CD8-positive, alpha-beta memory T cell (primary cell): ENCODE data around the gene CD44. TPM values are rescaled to one million over a fixed set of nuclear protein-coding genes. Genes with fewer than 3 reads are reported as not detected.

Experiments
- CTCF ChIA-PET: fragments of 350-600 bp; sonication (Branson Sonifier 250); formaldehyde crosslinking; loops from one replicate; lab custom pipeline; 2021; ENCODE audit warnings: antibody characterized with exemption; lab: Charles Lee
- POLR2A ChIA-PET: fragments of 350-600 bp; sonication (Branson Sonifier 250); formaldehyde crosslinking; loops from one replicate; lab custom pipeline; 2021; ENCODE audit warnings: antibody characterized with exemption; lab: Charles Lee
- DNase-seq, 5 donors: peaks; one replicate each; pipeline versions ENCODE4 v3.0.0 to v3.0.0-alpha.2; 2020 to 2022; ENCODE audit warnings: mixed read lengths in 1 of 5
- H3K27ac ChIP-seq: one replicate; pipeline ENCODE4 v1.7.0; 2013; ENCODE audit warnings: low read depth, mild to moderate bottlenecking, low read length, moderate library complexity
- H3K27me3 ChIP-seq: 2 replicates; pipeline ENCODE4 v1.7.0; 2013; ENCODE audit warnings: low read length, mild to moderate bottlenecking; ENCODE audit not compliant: insufficient read depth, poor library complexity, severe bottlenecking
- H3K36me3 ChIP-seq: 2 replicates; pipeline ENCODE4 v1.7.0; 2013; ENCODE audit warnings: mild to moderate bottlenecking, low read length, moderate library complexity; ENCODE audit not compliant: insufficient read depth
- H3K4me1 ChIP-seq: 2 replicates; pipeline ENCODE4 v1.7.0; 2013; ENCODE audit warnings: mild to moderate bottlenecking, low read length, moderate library complexity; ENCODE audit not compliant: insufficient read depth
- H3K4me3 ChIP-seq: 2 replicates; pipeline ENCODE4 v1.7.0; 2013; ENCODE audit warnings: mild to moderate bottlenecking, low read length
- H3K9me3 ChIP-seq: 2 replicates; pipeline ENCODE4 v1.7.0; 2013; ENCODE audit warnings: mild to moderate bottlenecking, low read length
- H3K27ac Mint-ChIP-seq, 8 donors: one replicate each; pipeline ENCODE4 v1.8.0; 2020 to 2021; ENCODE audit warnings: mixed read lengths in 8 of 8, mild to moderate bottlenecking in 6 of 8, inconsistent platforms in 3 of 8, moderate library complexity in 3 of 8
- H3K27me3 Mint-ChIP-seq, 2 donors: one replicate each; pipeline ENCODE4 v1.8.0; 2020 to 2021; ENCODE audit warnings: mixed read lengths in 2 of 2, mild to moderate bottlenecking in 1 of 2, moderate library complexity in 1 of 2
- H3K36me3 Mint-ChIP-seq, 3 donors: one replicate each; pipeline ENCODE4 v1.8.0; 2020 to 2021; ENCODE audit warnings: mixed read lengths in 3 of 3, inconsistent platforms in 1 of 3, mild to moderate bottlenecking in 1 of 3
- H3K4me1 Mint-ChIP-seq, 3 donors: one replicate each; pipeline ENCODE4 v1.8.0; 2020 to 2021; ENCODE audit warnings: mixed read lengths in 3 of 3, inconsistent platforms in 1 of 3, mild to moderate bottlenecking in 1 of 3
- H3K4me3 Mint-ChIP-seq, 7 donors: one replicate each; pipeline ENCODE4 v1.8.0; 2020 to 2021; ENCODE audit warnings: mixed read lengths in 7 of 7, mild to moderate bottlenecking in 6 of 7, moderate library complexity in 4 of 7, inconsistent platforms in 2 of 7
- H3K9me3 Mint-ChIP-seq, 5 donors: one replicate each; pipeline ENCODE4 v1.8.0; 2020 to 2022; ENCODE audit warnings: mixed read lengths in 5 of 5, mild to moderate bottlenecking in 3 of 5, moderate library complexity in 2 of 5, inconsistent platforms in 1 of 5
- polyA plus RNA-seq: library from polyadenylated mRNA; unstranded; fragments of 300-500 nt; fragmentation: Illumina TruSeq; gene quantifications from one replicate; pipeline ENCODE4 v1.2.3, GENCODE V29; 2021
- total RNA-seq, 2 experiments: library from RNA; stranded (reverse); gene quantifications; one replicate each; pipeline ENCODE4 v1.2.3, GENCODE V29; 2021

Gene CD44
- total and polyA plus RNA-seq, 3 experiments from 2014 or later = 338 to 534 (median 510) TPM

- H3K36me3 Mint-ChIP-seq = peaks cover 50 to 99% (median 76%) of the 10 kb centered on the region in 3 donors
- peak overlapping the region; percentile 30 to 92 (median 58) for H3K27ac Mint-ChIP-seq
- peaks cover 2 to 10% (median 3%) of the 10 kb centered on the region in 5 donors for H3K9me3 Mint-ChIP-seq
- Histone ChIP-seq H3K4me3 (no peak overlapping the region), H3K4me1 (peaks cover 5% of the 10 kb centered on the region), H3K36me3 (peaks cover 49% of the 10 kb centered on the region), H3K27ac (no peak overlapping the region), H3K9me3 (peaks cover 4% of the 10 kb centered on the region), H3K27me3 (no peaks in the 10 kb centered on the region)
- H3K4me3 Mint-ChIP-seq = no peak overlapping the region
- peaks cover 39 to 81% (median 69%) of the 10 kb centered on the region in 3 donors for H3K4me1 Mint-ChIP-seq
- POLR2A ChIA-PET = no interaction called here
- no peaks in the 10 kb centered on the region for H3K27me3 Mint-ChIP-seq
- CTCF ChIA-PET = no interaction called here
- DNase-seq = no peak
Measured at GRCh38 chr11:35207471-35208403, 68.8 kb downstream of the CD44 start.

- Histone ChIP-seq H3K4me1 (peaks cover 14% of the 10 kb centered on the region), H3K4me3 (no peak overlapping the region), H3K36me3 (peaks cover 49% of the 10 kb centered on the region), H3K9me3 (peaks cover 4% of the 10 kb centered on the region), H3K27ac (no peak overlapping the region), H3K27me3 (no peaks in the 10 kb centered on the region)
- Mint-ChIP-seq H3K27ac (peak overlapping the region in 6 of 8 donors; percentile 10 to 81 (median 66)), H3K27me3 (no peaks in the 10 kb centered on the region), H3K36me3 (peaks cover 50 to 98% (median 76%) of the 10 kb centered on the region in 3 donors), H3K9me3 (peaks cover 2 to 10% (median 3%) of the 10 kb centered on the region in 5 donors), H3K4me1 (peaks cover 41 to 82% (median 72%) of the 10 kb centered on the region in 3 donors), H3K4me3 (no peak overlapping the region)
- ChIA-PET POLR2A (no interaction called here), CTCF (no interaction called here)
- no peak for DNase-seq
Measured at GRCh38 chr11:35208795-35209194, 69.8 kb downstream of the CD44 start.

- Histone ChIP-seq H3K4me3 (no peak overlapping the region), H3K27me3 (no peaks in the 10 kb centered on the region), H3K4me1 (peaks cover 35% of the 10 kb centered on the region), H3K27ac (no peak overlapping the region), H3K36me3 (peaks cover 46% of the 10 kb centered on the region), H3K9me3 (peaks cover 4% of the 10 kb centered on the region)
- Mint-ChIP-seq H3K36me3 (peaks cover 45 to 97% (median 57%) of the 10 kb centered on the region in 3 donors), H3K4me3 (no peak overlapping the region), H3K27ac (peak overlapping the region in 4 of 8 donors; percentile 13 to 91 (median 72)), H3K9me3 (peaks cover 2 to 10% (median 3%) of the 10 kb centered on the region in 5 donors), H3K4me1 (peaks cover 52 to 84% (median 73%) of the 10 kb centered on the region in 3 donors), H3K27me3 (no peaks in the 10 kb centered on the region)
- ChIA-PET POLR2A (no interaction called here), CTCF (interaction anchor here (1.0 kb wide), 1 partner anchor 95 kb away, joined by 4 read pairs; no protein-coding TSS in a partner anchor)
- DNase-seq = no peak
Measured at GRCh38 chr11:35210876-35211546, 72.0 kb downstream of the CD44 start.

- no peak overlapping the region for H3K4me3 ChIP-seq
- peaks cover 45% of the 10 kb centered on the region for H3K4me1 ChIP-seq
- H3K27me3 Mint-ChIP-seq = no peaks in the 10 kb centered on the region
- H3K27me3 ChIP-seq = no peaks in the 10 kb centered on the region
- peaks cover 4% of the 10 kb centered on the region for H3K9me3 ChIP-seq
- DNase-seq = no peak
- peaks cover 60 to 91% (median 77%) of the 10 kb centered on the region in 3 donors for H3K4me1 Mint-ChIP-seq
- peaks cover 49 to 97% (median 56%) of the 10 kb centered on the region in 3 donors for H3K36me3 Mint-ChIP-seq
- no peak overlapping the region for H3K27ac ChIP-seq
- POLR2A ChIA-PET = no interaction called here
- H3K9me3 Mint-ChIP-seq = peaks cover 0 to 10% (median 2%) of the 10 kb centered on the region in 5 donors
- H3K27ac Mint-ChIP-seq = peak overlapping the region in 6 of 8 donors; percentile 5 to 81 (median 56)
- CTCF ChIA-PET = no interaction called here
- peaks cover 52% of the 10 kb centered on the region for H3K36me3 ChIP-seq
- no peak overlapping the region for H3K4me3 Mint-ChIP-seq
Measured at GRCh38 chr11:35211952-35212351, 73.0 kb downstream of the CD44 start.

GRCh38 chr11:35214226-35214770 lies 75.3 kb downstream of the CD44 start:
- no peak overlapping the region for H3K27ac ChIP-seq
- H3K4me1 Mint-ChIP-seq = peaks cover 63 to 87% (median 80%) of the 10 kb centered on the region in 3 donors
- H3K27me3 Mint-ChIP-seq = no peaks in the 10 kb centered on the region
- no peak overlapping the region for H3K4me3 ChIP-seq
- peaks cover 36 to 95% (median 44%) of the 10 kb centered on the region in 3 donors for H3K36me3 Mint-ChIP-seq
- H3K27me3 ChIP-seq = no peaks in the 10 kb centered on the region
- peaks cover 4% of the 10 kb centered on the region for H3K9me3 ChIP-seq
- peaks cover 52% of the 10 kb centered on the region for H3K4me1 ChIP-seq
- ChIA-PET POLR2A (no interaction called here), CTCF (no interaction called here)
- H3K4me3 Mint-ChIP-seq = peak overlapping the region in 2 of 7 donors; percentile 18 to 44
- peaks cover 0 to 9% (median 2%) of the 10 kb centered on the region in 5 donors for H3K9me3 Mint-ChIP-seq
- no peak for DNase-seq
- H3K36me3 ChIP-seq = peaks cover 43% of the 10 kb centered on the region
- H3K27ac Mint-ChIP-seq = peak overlapping the region; percentile 58 to 97 (median 80)

GRCh38 chr11:35214792-35215193 lies 75.8 kb downstream of the CD44 start:
- H3K4me3 ChIP-seq = no peak overlapping the region
- H3K27ac Mint-ChIP-seq = peak overlapping the region; percentile 58 to 97 (median 78)
- peaks cover 52% of the 10 kb centered on the region for H3K4me1 ChIP-seq
- H3K36me3 Mint-ChIP-seq = peaks cover 35 to 95% (median 44%) of the 10 kb centered on the region in 3 donors
- no peak for DNase-seq
- peaks cover 0 to 8% (median 2%) of the 10 kb centered on the region in 5 donors for H3K9me3 Mint-ChIP-seq
- H3K27me3 ChIP-seq = no peaks in the 10 kb centered on the region
- peak overlapping the region in 2 of 7 donors; percentile 11 to 44 for H3K4me3 Mint-ChIP-seq
- H3K27me3 Mint-ChIP-seq = no peaks in the 10 kb centered on the region
- CTCF ChIA-PET = no interaction called here
- peaks cover 45% of the 10 kb centered on the region for H3K36me3 ChIP-seq
- no peak overlapping the region for H3K27ac ChIP-seq
- H3K9me3 ChIP-seq = peaks cover 2% of the 10 kb centered on the region
- POLR2A ChIA-PET = no interaction called here
- H3K4me1 Mint-ChIP-seq = peaks cover 65 to 92% (median 80%) of the 10 kb centered on the region in 3 donors

- peaks cover 63 to 81% (median 75%) of the 10 kb centered on the region in 3 donors for H3K4me1 Mint-ChIP-seq
- ChIA-PET CTCF (no interaction called here), POLR2A (no interaction called here)
- Histone ChIP-seq H3K4me3 (no peak overlapping the region), H3K4me1 (peaks cover 52% of the 10 kb centered on the region), H3K9me3 (no peaks in the 10 kb centered on the region), H3K27ac (no peak overlapping the region), H3K36me3 (peaks cover 50% of the 10 kb centered on the region), H3K27me3 (no peaks in the 10 kb centered on the region)
- no peaks in the 10 kb centered on the region for H3K27me3 Mint-ChIP-seq
- no peaks in the 10 kb centered on the region for H3K9me3 Mint-ChIP-seq
- H3K36me3 Mint-ChIP-seq = peaks cover 29 to 92% (median 37%) of the 10 kb centered on the region in 3 donors
- H3K27ac Mint-ChIP-seq = peak overlapping the region; percentile 83 to 98 (median 96)
- DNase-seq = no peak
- peak overlapping the region in 2 of 7 donors; percentile 32 to 51 for H3K4me3 Mint-ChIP-seq
Measured at GRCh38 chr11:35215945-35216344, 77.0 kb downstream of the CD44 start.
